RCC 7860 (cell line): ENCODE measurements around the gene STEAP4.

Experiments used
- DNase-seq: peaks from one replicate; pipeline ENCODE4 v3.0.0-alpha.2; 2015; ENCODE audit warnings: low spot score
- FAIRE-seq: peaks from 2 replicates; lab custom pipeline; 2012; peaks lifted over from hg19 to GRCh38; lab: Jason Lieb, UNC

Gene STEAP4

DNA sequence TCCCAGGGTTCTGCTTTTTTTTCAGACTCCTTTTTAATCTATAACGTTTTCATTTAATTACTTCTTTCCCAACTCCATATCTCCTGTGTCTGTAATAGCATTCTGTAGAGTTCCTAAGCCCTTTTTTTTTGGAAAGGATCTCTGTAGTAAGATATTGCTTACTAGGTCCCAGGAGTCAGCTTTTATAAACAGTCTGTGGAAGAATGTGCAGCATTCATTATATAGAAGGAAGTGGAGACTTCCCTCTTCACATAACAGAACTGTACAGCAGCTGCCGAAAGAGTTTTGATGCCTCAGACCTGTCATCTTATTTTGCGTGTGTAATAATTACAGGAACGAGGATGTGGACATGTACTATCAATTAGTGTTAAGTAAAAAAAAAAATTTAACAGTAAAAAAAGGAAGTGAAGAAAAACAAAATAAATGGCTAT is 7.4 kb upstream of the STEAP4 start:
- DNase-seq, result no peak
- FAIRE-seq, result no peak

- FAIRE-seq, result no peak
These were observed 5.5 kb upstream of the STEAP4 start for GRCh38 chr7:88312061-88312663.

GRCh38 chr7:88311675-88312036 is 5.0 kb upstream of the STEAP4 start:
- DNase-seq, result no peak
- FAIRE-seq, result no peak

More at GRCh38 chr7:88312061-88312663, 5.5 kb upstream of the STEAP4 start:
- no peak for DNase-seq

GRCh38 chr7:88310956-88311674 is 4.4 kb upstream of the STEAP4 start:
- DNase-seq, result no peak
- FAIRE-seq, result no peak

- DNase-seq (no peak), FAIRE-seq (no peak)
These were observed 3.1 kb upstream of the STEAP4 start for GRCh38 chr7:88309819-88310218.

DNA sequence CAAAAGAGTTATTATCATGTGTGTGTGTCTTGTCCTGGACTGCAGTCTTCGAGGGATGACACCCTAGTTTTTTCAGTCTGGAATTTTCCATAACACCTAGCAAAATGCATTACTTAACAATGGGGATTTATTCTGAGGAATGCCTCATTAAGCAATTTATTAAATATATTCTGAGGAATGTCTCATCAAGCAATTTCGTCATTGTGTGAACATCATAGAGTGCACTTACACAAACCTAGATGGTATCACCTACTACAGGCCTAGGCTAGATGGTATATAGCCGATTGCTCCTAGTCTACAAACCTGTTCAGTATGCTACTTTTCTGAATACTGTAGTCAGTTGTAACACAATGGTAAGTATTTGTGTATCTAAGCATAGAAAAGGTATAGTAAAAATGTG is 1.1 kb upstream of the STEAP4 start:
- FAIRE-seq, result no peak

DNA sequence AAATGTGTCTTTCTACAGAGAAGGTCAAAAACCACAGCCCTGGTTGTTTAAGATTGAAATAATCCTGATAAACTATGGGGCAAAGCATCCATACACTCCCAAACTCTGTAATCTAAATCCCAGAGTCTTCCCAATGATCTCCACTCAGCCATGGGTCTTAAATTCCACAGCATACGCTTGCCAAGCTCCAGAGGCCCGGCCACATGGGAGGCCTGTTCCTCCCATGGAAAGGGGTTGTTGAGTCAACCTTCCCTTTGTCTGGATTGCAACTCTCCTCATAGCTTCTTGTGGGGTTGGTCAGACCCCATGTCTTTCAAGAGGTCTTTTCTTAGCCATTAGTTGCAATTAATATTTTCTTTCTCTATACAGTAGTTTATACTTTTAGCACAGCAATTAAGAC is 718 bp upstream of the STEAP4 start:
- DNase-seq, result no peak
- FAIRE-seq, result no peak

More for the DNA sequence above, 1.1 kb upstream of the STEAP4 start:
- DNase-seq, result no peak

DNA sequence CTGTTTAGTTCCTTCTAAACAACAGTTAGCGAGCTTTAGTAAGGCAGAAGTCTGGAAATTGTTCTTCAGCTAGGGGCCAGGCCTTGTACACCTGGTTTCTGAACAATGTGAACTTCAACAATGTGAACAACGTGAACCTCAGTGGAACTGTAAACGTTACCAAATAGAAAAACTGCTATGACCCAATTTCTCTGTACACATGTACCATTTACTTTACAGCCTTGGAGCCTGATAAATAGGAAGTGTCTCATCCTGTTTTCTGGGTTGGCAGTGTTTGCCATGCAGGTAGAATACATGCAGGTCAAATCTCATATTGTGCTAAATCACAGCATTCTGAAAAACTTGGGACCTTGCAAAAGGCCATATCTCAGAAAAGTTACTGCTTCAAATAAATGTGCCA is 1.6 kb downstream of the STEAP4 start:
- FAIRE-seq (no peak), DNase-seq (no peak)

- DNase-seq, result no peak
- FAIRE-seq, result no peak
These were observed 4.2 kb downstream of the STEAP4 start for GRCh38 chr7:88302486-88302885.

- DNase-seq (no peak), FAIRE-seq (no peak)
These were observed 4.8 kb downstream of the STEAP4 start for GRCh38 chr7:88301924-88302323.

GRCh38 chr7:88300401-88300945 is 6.2 kb downstream of the STEAP4 start:
- FAIRE-seq (no peak), DNase-seq (no peak)

- no peak for DNase-seq
- peak; percentile 44 for FAIRE-seq
These were observed 7.6 kb downstream of the STEAP4 start for GRCh38 chr7:88299126-88299525.

DNA sequence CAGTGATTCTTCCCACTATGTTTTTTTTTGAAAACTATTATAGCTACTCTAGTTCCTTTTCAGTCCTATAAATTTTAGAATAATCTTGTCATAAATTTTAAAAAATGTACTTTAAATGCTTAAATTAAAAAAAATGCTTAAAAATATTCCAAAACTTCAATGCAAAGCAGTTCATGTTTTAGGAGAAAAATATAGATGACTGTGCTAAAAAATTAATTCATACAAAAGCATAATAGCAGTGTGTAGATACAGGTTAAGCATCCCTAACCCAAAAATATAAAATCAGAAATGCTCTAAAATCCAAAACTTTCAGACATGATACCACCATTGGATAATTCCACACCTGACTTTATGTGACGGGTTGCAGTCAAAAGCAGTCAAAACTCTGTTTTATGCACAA is 12.8 kb downstream of the STEAP4 start:
- FAIRE-seq (no peak), DNase-seq (no peak)

- DNase-seq (no peak), FAIRE-seq (no peak)
These were observed 15.1 kb downstream of the STEAP4 start for GRCh38 chr7:88291398-88292173.

GRCh38 chr7:88290491-88290890 is 16.2 kb downstream of the STEAP4 start:
- no peak for FAIRE-seq
- no peak for DNase-seq

GRCh38 chr7:88289564-88290025 is 17.1 kb downstream of the STEAP4 start:
- FAIRE-seq, result peak; percentile 54

DNA sequence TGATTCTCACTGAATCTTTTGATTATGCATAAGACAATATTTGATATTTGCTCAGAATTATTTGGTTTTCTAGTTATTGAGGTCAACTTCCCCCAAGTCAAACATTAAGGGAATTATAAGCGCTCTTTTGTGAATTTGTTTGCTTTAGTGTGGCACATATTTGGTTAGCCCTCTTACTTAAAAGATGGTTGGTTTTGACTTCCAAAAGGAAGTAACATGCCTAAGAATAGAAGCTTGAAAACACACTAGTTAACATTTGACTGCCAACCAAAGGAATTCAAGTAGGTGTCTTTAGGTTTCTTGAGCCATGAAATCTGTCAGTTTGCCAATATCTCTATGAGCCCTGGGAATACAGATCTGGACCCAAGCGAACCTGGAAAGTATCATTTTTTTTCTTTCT is 24.9 kb downstream of the STEAP4 start:
- DNase-seq (no peak), FAIRE-seq (peak; percentile 60)

More at GRCh38 chr7:88289564-88290025, 17.1 kb downstream of the STEAP4 start:
- peak; percentile 70 for DNase-seq

- DNase-seq, result no peak
- no peak for FAIRE-seq
These were observed 25.9 kb downstream of the STEAP4 start for GRCh38 chr7:88280801-88281200.

DNA sequence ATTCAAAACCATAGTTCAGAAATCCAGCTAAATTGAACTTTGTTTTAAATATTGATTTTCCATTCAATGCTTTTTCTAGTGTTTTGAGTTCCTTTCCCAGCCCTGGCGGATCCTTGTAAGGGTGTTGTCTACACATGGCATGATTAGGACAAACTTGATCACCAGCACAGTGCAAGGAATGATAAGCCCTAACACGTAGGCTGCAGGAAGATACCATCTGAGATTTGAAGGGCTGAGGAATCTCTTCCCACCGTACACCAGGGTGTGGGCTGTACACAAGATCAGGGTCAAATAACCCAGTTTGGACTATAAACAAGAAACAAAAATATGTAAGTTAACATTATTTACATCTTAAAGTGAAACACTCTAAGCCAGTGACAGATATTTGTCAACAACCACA is 27.4 kb downstream of the STEAP4 start:
- no peak for DNase-seq
- FAIRE-seq, result no peak

DNA sequence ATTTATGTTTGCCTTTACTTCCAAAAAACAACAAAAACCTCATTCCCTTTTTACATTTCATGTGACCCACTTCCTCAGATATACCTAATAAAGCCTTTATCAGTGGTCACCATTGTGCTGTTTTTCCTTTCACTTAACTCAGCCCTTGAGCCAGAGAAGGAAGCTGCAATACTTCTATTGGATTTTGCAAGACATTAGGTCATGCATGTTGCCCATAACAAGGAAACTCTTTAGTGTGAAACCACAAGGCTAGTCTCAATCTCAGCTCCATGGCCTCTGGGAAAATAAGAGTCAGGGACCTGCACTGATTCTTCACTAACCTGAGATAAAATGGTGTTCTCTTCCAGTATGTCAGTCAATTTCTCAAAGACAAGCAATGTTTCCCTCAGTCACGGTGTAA is 27.8 kb downstream of the STEAP4 start:
- FAIRE-seq, result no peak
- peak; percentile 8 for DNase-seq

DNA sequence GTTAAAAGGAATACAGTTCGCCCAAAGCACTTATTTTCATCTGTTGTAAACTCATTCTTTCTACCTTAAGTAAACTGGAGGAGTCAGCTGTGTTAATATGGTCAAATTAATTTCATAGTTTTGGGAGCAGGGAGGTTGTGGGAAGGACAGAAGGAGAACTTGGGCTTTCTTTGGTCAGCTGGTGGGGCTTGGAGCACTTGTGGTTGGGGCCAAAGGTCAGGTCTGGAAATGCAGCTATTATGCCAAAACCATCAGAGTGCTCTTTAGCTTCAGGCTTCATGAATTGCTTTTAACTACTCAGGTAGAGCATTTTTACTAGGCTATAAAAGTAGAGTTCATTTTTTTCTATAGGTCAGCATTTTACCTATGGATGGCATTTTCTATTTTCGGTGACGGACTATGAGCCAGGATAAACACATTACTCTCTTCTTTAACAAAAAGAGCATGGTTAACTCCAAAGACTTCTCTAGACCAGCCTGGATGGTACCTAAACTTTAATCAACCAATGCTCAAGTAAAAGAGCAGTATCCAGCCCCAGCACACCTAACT is 30.0 kb downstream of the STEAP4 start:
- no peak for DNase-seq
- no peak for FAIRE-seq
